HG02973 (cell line): Measurements from ENCODE around the gene KLRC3.
"Not testable (repeated sequence)": the region's sequence is repeated elsewhere in the genome, so short reads cannot be mapped to it uniquely, and the experiment has no call there.

ENCODE experiments used
- ATAC-seq: cut with Tn5 transposase; IDR thresholded peaks from one replicate; pipeline ENCODE4 v1.9.1; 2021; ENCODE audit warnings: moderate library complexity; ENCODE audit not compliant: unreplicated experiment

KLRC3 gene

GRCh38 chr12:10371893-10372535, 48.4 kb downstream of the KLRC3 start:
- not testable (repeated sequence) for ATAC-seq

GRCh38 chr12:10369557-10370415, 50.6 kb downstream of the KLRC3 start:
- no peak for ATAC-seq

GRCh38 chr12:10368206-10369171, 51.9 kb downstream of the KLRC3 start:
- no peak for ATAC-seq

GRCh38 chr12:10367714-10368113, 52.7 kb downstream of the KLRC3 start:
- not testable (repeated sequence) for ATAC-seq

- ATAC-seq: no peak
Observed at GRCh38 chr12:10366875-10367274, 53.5 kb downstream of the KLRC3 start.

GRCh38 chr12:10365696-10366405, 54.5 kb downstream of the KLRC3 start:
- ATAC-seq: no peak

GRCh38 chr12:10364815-10365622, 55.4 kb downstream of the KLRC3 start:
- ATAC-seq: peak; percentile 53

GRCh38 chr12:10363914-10364814, 56.2 kb downstream of the KLRC3 start:
- peak; percentile 82 for ATAC-seq

- no peak for ATAC-seq
Observed at GRCh38 chr12:10363658-10363913, 56.8 kb downstream of the KLRC3 start.

- ATAC-seq: no peak
Observed at GRCh38 chr12:10362828-10363657, 57.4 kb downstream of the KLRC3 start.

GRCh38 chr12:10362325-10362724, 58.1 kb downstream of the KLRC3 start:
- ATAC-seq: no peak
